Measurements from ENCODE around the gene KCNH6.

The KCNH6 gene

GRCh38 chr17:63523253-63523855 is at the start of gene KCNH6:
Gene KCNH6 (plus strand): TSS chr17:63523358. CDS start chr17:63523414, 56 bp downstream.
- no peak for DNase-seq

DNA sequence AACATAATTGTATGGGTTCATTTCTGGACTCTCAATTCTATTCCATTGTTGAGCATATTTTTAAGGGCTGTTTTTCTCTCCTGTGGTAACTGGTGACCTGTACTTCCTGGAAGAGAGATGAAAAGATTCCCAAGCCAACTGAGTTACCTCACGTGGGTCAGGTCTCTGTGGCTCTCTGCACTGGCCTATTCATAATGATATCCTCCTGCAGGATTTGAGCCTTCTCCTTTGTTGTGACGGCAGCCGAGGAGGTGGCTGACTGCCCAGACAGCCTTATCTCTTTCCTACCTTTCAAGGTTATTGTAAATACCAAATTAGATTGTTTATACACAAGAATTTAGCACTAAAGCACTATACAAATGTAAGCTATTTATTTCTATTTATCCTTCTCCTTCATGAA is 49.0 kb upstream of the KCNH6 start:
- no peak for DNase-seq

- DNase-seq = no peak
These were observed 48.3 kb upstream of the KCNH6 start for GRCh38 chr17:63474586-63475460.

DNA sequence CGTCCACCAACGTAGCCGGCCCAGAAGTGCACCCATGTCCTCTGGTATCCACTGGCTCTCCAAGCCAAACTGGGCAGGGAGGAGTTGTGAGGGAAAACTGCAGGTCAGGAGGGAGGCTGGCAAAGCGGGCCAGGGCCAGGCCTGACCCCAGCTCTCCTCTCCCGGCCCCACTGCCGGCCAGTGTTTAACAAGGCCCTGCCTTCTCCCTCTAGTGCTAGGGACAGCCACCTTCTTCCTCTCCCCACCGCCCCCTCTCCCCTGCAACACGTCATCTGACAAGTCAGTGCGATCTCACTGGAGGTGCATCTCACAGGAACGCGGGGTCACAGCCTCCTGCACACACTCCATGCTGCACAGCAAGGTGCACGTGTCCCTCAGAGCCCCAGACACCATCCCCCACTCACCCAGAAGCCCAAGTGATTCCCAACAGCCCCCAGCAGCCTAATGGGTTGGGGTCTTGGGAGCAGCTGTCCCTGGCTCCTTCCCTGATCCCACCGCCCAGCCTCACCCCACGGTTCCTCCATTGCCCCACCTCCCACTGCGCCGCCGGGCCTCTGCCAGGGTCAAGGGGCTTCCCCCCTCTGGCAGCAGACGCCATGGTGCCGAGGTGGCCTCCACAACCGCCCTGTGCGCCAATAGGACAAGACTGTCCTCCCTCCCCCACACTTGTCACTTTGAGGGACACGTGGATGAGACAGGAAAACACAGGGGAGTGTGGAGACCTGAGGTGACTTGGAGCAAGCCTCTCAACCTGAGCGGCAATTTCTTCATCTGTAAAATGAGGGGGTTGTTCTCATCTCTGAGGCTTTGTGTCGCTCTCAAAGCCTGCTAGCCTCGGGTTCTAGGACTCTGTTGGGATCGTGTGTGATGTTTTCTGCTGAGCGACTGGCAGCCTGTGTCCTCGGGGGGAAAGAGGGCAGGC is 47.4 kb upstream of the KCNH6 start:
- no peak for DNase-seq

GRCh38 chr17:63476459-63476853 is 46.7 kb upstream of the KCNH6 start:
- DNase-seq = peak; percentile 23 to 26

DNA sequence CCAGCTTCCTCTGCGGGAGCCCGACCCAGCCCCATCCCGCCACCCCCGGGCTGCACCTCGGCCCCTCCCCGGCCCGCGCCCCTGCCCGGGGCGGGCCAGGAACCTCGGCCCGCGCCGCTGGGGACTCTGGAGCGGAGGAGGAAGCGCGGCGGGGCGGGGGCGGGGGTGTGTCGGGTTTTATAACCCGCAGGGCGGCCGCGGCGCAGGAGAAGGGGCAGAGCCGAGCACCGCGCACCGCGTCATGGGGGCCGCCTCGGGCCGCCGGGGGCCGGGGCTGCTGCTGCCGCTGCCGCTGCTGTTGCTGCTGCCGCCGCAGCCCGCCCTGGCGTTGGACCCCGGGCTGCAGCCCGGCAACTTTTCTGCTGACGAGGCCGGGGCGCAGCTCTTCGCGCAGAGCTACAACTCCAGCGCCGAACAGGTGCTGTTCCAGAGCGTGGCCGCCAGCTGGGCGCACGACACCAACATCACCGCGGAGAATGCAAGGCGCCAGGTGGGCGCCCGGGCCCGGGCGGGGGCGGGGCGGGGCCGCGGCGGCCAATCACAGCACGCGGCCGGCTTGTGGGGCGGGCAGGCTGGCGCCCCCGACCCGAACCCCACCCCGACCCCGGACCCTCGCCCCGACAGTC is 46.2 kb upstream of the KCNH6 start, which contains the start of gene ACE:
Gene ACE, plus strand, starts transcription at position 208 of the 626 bp plus-strand sequence. Its CDS starts 34 bp downstream, at position 242.
- DNase-seq = peak; percentile 43 to 54

GRCh38 chr17:63477480-63478440 is 45.4 kb upstream of the KCNH6 start:
- DNase-seq = peak in 1 of 2 donors; percentile 22

DNA sequence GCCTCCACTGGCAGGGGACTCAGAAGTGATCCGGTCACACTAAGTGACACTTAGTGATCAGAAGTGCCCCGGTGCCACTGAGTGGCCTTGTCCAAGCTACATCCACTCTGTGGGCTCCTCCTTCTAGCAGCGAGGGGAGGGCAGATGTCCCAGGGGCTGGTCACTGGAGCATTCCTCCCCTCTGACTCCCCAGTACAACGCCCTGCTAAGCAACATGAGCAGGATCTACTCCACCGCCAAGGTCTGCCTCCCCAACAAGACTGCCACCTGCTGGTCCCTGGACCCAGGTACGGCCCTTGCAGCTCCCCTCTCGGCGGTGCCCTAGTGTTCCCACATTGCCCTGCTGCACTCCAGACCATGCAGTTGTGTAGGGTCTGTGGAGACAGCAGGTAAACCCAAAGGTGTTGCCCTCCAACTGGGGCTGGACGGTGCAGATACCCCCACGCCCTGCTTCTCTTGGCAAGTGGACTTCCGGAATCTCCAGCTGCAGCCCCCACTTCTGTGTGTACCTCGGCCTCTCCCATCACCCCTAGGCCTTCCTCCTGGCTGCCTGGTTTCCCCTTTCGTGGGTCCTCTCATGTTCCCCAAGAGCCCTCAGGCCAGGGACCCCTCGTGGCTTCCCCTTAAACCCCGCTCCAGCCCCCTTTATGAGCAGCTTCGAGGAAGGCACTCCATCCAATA is 44.2 kb upstream of the KCNH6 start:
- DNase-seq = peak; percentile 78 to 80

DNA sequence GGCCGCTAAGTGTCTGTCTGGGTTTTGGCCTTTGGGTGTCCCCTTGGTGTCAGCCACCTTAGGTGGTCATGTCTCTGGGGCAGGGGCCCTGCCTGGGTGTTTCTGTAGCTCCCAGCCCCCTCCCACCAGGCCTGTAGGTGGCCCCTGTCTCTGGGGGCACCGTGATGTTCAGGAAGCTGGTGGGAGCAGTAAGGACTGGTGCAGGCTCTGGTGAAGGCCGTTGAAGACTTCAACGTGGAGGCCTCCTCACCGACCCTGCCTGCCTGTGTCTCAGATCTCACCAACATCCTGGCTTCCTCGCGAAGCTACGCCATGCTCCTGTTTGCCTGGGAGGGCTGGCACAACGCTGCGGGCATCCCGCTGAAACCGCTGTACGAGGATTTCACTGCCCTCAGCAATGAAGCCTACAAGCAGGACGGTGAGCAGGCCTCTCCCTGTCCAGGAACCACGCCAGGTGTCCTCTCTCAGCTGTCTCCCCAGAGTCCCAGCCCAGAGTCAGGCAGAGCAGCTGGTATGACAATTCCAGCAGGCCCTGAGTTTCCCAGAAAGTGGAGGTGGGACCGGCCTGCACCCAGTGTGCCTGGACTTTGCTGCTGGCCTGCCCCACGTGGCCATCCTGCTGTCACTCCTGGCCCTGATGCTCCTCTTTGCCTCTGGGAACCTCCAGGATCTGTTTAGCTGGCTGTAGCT is 43.5 kb upstream of the KCNH6 start:
- DNase-seq = no peak

GRCh38 chr17:63480192-63480784 is 42.9 kb upstream of the KCNH6 start:
- DNase-seq = no peak

GRCh38 chr17:63480826-63481487 is 42.2 kb upstream of the KCNH6 start:
- no peak for DNase-seq

- no peak for DNase-seq
These were observed 41.7 kb upstream of the KCNH6 start for GRCh38 chr17:63481488-63481870.

DNA sequence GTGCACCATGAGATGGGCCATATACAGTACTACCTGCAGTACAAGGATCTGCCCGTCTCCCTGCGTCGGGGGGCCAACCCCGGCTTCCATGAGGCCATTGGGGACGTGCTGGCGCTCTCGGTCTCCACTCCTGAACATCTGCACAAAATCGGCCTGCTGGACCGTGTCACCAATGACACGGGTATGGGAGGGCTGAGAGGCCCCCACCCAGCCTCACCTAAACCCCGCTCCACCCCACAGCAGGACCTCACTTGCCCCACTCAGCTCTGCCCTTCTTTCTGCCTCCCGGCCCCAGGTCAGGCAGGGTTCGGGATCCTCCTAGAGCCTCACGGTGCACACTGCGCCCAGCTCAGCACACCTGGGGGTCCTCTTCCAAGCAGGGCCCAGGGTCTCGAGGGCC is 40.6 kb upstream of the KCNH6 start:
- DNase-seq = no peak

DNA sequence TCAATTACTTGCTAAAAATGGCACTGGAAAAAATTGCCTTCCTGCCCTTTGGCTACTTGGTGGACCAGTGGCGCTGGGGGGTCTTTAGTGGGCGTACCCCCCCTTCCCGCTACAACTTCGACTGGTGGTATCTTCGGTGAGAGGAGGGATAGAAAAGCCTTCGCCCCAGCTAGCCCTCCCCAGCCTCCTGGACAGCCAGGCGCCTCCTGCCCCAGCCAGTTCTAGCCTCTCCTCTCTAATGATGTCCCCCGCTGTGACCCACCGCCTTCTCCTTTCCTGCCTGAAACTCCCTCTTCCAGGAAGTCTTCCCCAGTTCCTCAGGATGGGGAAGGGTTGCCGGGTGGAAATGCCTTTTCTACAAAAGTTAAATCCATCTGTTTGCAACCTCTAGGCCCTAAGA is 40.1 kb upstream of the KCNH6 start:
- DNase-seq = no peak

- no peak for DNase-seq
These were observed 39.2 kb upstream of the KCNH6 start for GRCh38 chr17:63483655-63484575.

DNA sequence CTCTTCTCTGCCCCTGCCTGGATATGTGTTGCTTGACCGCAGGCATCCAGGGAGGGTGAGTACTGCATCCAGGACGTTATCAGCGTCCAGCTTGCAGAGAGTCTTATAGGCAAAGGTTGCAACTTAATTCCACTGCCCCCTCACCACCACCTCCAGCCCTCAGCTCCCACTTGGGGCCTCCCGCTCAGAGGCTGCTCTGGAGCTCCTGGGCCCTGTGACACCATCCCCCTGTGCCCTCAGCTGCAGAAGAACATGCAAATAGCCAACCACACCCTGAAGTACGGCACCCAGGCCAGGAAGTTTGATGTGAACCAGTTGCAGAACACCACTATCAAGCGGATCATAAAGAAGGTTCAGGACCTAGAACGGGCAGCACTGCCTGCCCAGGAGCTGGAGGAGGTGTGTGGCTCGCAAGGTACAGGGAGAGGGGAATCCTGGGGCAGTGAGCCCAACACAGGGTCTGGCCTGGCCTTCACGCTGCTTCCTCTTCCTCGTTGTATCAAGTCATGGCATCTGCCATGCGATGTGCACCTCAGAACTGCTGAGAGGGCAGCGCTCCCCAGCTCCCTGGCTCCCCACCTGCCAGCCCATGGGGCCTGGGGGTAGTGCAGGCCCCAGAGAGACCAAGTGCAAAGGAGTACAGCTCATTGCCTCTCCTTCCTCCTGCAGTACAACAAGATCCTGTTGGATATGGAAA is 36.7 kb upstream of the KCNH6 start:
- no peak for DNase-seq

DNA sequence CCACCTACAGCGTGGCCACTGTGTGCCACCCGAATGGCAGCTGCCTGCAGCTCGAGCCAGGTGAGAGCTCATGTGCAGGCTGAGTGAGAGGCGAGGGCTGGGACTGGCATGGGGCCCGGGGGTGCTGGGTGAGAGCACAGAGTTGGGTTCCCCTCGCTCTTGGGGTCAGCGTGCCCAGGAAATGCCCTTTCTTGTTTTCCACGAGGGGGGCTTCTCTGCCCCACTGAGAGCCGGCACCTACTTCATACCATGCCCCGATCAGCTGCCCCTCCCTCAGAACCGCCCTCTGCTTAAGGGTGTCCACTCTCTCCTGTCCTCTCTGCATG is 36.2 kb upstream of the KCNH6 start:
- DNase-seq = no peak

- DNase-seq = no peak
These were observed 34.3 kb upstream of the KCNH6 start for GRCh38 chr17:63488851-63489250.
